ENCODE measurements around the gene PSENEN. TPM values are rescaled to one million over a fixed set of nuclear protein-coding genes. Genes with fewer than 3 reads are reported as not detected.
A peak's percentile ranks its signal among the peaks of the same experiment; 100 is the strongest.

PSENEN gene
- total and polyA plus RNA-seq, 9 of the 15 experiments (the other 6 are each of a cell fraction or from before 2014, with no cell fraction given), result 34.5 to 299 (median 61.1) TPM

- peaks cover 70% of the 10 kb centered on the region; the same call in 2 of the 3 replicates for H3K36me3 ChIP-seq (ENCODE audit: control insufficient read depth, insufficient read depth, low read length)
- H3K27me3 ChIP-seq (ENCODE audit: control insufficient read depth in 2 of 2, insufficient read depth in 2 of 2, low read length in 2 of 2), result no peaks in the 10 kb centered on the region
- ChIA-PET POLR2A (interaction anchor here (1.4 to 2.7 kb wide), 3 partner anchors 10 to 18 kb away, joined by 5 to 19 read pairs (median 7); no protein-coding TSS in a partner anchor), CTCF (ENCODE audit: low intra/inter-chr PET ratio) (no interaction called here)
- TSS peak; percentile 47 for BruUV-seq (replicated peaks)
- H3K4me3 ChIP-seq, result no peak overlapping the region
- peaks cover 15 to 43% of the 10 kb centered on the region in 2 experiments; a peak in 4 of 5 replicates for H3K4me1 ChIP-seq (replicated peaks in 1 of 2; ENCODE audit: control insufficient read depth in 2 of 2, insufficient read depth in 2 of 2, low read length in 2 of 2)
- H2AFZ ChIP-seq (ENCODE audit: low read depth, low read length), result no peak overlapping the region
- peak overlapping the region in 1 of 2 experiments; percentile 21; a peak in 1 of 4 replicates for H3K9ac ChIP-seq (ENCODE audit: insufficient read depth in 1 of 2, low read depth in 2 of 2, low read length in 2 of 2)
- H3K9me3 ChIP-seq (replicated peaks; ENCODE audit: control insufficient read depth, insufficient read depth, low read depth, low read length), result no peaks in the 10 kb centered on the region
- TF ChIP-seq ZBTB33 (CRISPR knock-in tag; IDR thresholded peaks at IDR 0.05) (peak; percentile 23; the same call in 1 of the 2 replicates), ZNF76 (CRISPR knock-in tag; IDR thresholded peaks at IDR 0.05; ENCODE audit: borderline replicate concordance) (no peak), ZBTB7A (IDR thresholded peaks at IDR 0.05; ENCODE audit: borderline replicate concordance, control insufficient read depth, low read depth, low read length) (0 out of 2 replicates have a peak, but pooled peaks have one; percentile 15), POLR2AphosphoS5 (IDR thresholded peaks at IDR 0.05; ENCODE audit: control insufficient read depth, insufficient read depth, low read depth, low read length) (no peak)
- TF ChIP-seq, protein P1, sequence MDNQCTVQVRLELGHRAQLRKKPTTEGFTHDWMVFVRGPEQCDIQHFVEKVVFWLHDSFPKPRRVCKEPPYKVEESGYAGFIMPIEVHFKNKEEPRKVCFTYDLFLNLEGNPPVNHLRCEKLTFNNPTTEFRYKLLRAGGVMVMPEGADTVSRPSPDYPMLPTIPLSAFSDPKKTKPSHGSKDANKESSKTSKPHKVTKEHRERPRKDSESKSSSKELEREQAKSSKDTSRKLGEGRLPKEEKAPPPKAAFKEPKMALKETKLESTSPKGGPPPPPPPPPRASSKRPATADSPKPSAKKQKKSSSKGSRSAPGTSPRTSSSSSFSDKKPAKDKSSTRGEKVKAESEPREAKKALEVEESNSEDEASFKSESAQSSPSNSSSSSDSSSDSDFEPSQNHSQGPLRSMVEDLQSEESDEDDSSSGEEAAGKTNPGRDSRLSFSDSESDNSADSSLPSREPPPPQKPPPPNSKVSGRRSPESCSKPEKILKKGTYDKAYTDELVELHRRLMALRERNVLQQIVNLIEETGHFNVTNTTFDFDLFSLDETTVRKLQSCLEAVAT (IDR thresholded peaks at IDR 0.05), result peak in 1 of 2 experiments; percentile 55; a peak in 1 of 4 replicates
- 92% methylated on average over 36 of the region's 37 CpGs for WGBS (ENCODE audit: insufficient coverage, low coverage, missing lambda C conversion rate)
- FAIRE-seq, result no peak
- no peak for DNase-seq (ENCODE audit: extremely low read depth in 1 of 4, low spot score in 3 of 4)
- in situ Hi-C loops (cut with MboI) (no loop called here), intact Hi-C loops (cut with micrococcal nuclease) (no loop called here)
- no peaks in the 10 kb centered on the region for H3K9me1 ChIP-seq (ENCODE audit: control insufficient read depth, insufficient read depth, low read length)
- ATAC-seq, result no peak
- H3K4me2 ChIP-seq (ENCODE audit: insufficient read depth, low read length), result no peak overlapping the region
- no peak overlapping the region for H3K27ac ChIP-seq (ENCODE audit: extremely low read depth, low read depth, low read length)
- no peaks in the 10 kb centered on the region; the same call in 2 of the 3 replicates for H3K79me2 ChIP-seq (ENCODE audit: control insufficient read depth, insufficient read depth, low read length)
- H4K20me1 ChIP-seq (replicated peaks; ENCODE audit: control insufficient read depth, insufficient read depth, low read length), result no peaks in the 10 kb centered on the region
These were observed 7.2 kb upstream of the PSENEN start for GRCh38 chr19:35738021-35738886.
